Hepatic stellate cell (primary cell): Measurements from ENCODE around the gene RHOB.
A peak's percentile ranks its signal among the peaks of the same experiment; 100 is the strongest.
"Not testable (repeated sequence)": the region's sequence is repeated elsewhere in the genome, so short reads cannot be mapped to it uniquely, and the experiment has no call there.

Experiments used
- DNase-seq: peaks from one replicate; pipeline ENCODE4 v3.0.0; 2011; ENCODE audit warnings: low spot score

RHOB gene

GRCh38 chr2:20446917-20447436 is at the start of gene RHOB:
TSS of gene RHOB (plus strand) at chr2:20447074. CDS start at chr2:20447466, 392 bp downstream.
- DNase-seq, result peak; percentile 100

- DNase-seq, result no peak
Measured at GRCh38 chr2:20397811-20398447, 48.9 kb upstream of the RHOB start.

GRCh38 chr2:20398956-20399567 is 47.8 kb upstream of the RHOB start:
- peak; percentile 55 for DNase-seq

- DNase-seq, result no peak
Measured at GRCh38 chr2:20400306-20400705, 46.6 kb upstream of the RHOB start.

- DNase-seq, result no peak
Measured at GRCh38 chr2:20400787-20401488, 45.9 kb upstream of the RHOB start.

- DNase-seq, result no peak
Measured at GRCh38 chr2:20401489-20401835, 45.4 kb upstream of the RHOB start.

- no peak for DNase-seq
Measured at GRCh38 chr2:20403774-20404312, 43.0 kb upstream of the RHOB start.

- DNase-seq, result no peak
Measured at GRCh38 chr2:20404950-20405349, 41.9 kb upstream of the RHOB start.

GRCh38 chr2:20409039-20409438 is 37.8 kb upstream of the RHOB start:
- no peak for DNase-seq

GRCh38 chr2:20410556-20411277 is 36.2 kb upstream of the RHOB start:
- DNase-seq, result no peak

GRCh38 chr2:20411361-20411894 is 35.4 kb upstream of the RHOB start:
- peak; percentile 78 for DNase-seq

GRCh38 chr2:20414806-20415205 is 32.1 kb upstream of the RHOB start:
- DNase-seq, result no peak

- DNase-seq, result peak; percentile 36
Measured at GRCh38 chr2:20415511-20415918, 31.4 kb upstream of the RHOB start.

GRCh38 chr2:20416723-20417122 is 30.2 kb upstream of the RHOB start:
- DNase-seq, result no peak

- DNase-seq, result not testable (repeated sequence)
Measured at GRCh38 chr2:20417230-20417821, 29.5 kb upstream of the RHOB start.

GRCh38 chr2:20418519-20418918 is 28.4 kb upstream of the RHOB start:
- no peak for DNase-seq

- no peak for DNase-seq
Measured at GRCh38 chr2:20419007-20419576, 27.8 kb upstream of the RHOB start.

GRCh38 chr2:20419752-20420151 is 27.1 kb upstream of the RHOB start:
- no peak for DNase-seq

- DNase-seq, result no peak
Measured at GRCh38 chr2:20421336-20421987, 25.4 kb upstream of the RHOB start.

GRCh38 chr2:20421988-20422370 is 24.9 kb upstream of the RHOB start:
- DNase-seq, result peak; percentile 87
